GM18870 (cell line): ENCODE measurements around the gene CPE.

Experiments used
- ATAC-seq: cut with Tn5 transposase; IDR thresholded peaks from one replicate; pipeline ENCODE4 v1.9.1; 2021; ENCODE audit warnings: moderate library complexity; ENCODE audit not compliant: unreplicated experiment

Gene CPE

GRCh38 chr4:165364452-165365080 is 14.2 kb upstream of the CPE start:
- ATAC-seq: no peak

GRCh38 chr4:165367040-165367439 is 11.8 kb upstream of the CPE start:
- no peak for ATAC-seq

- ATAC-seq: no peak
Measured at GRCh38 chr4:165368114-165368513, 10.7 kb upstream of the CPE start.

- no peak for ATAC-seq
Measured at GRCh38 chr4:165368567-165368966, 10.2 kb upstream of the CPE start.

- no peak for ATAC-seq
Measured at GRCh38 chr4:165369522-165369921, 9.3 kb upstream of the CPE start.

GRCh38 chr4:165370530-165370929 is 8.3 kb upstream of the CPE start:
- no peak for ATAC-seq

GRCh38 chr4:165375465-165375864 is 3.3 kb upstream of the CPE start:
- no peak for ATAC-seq

- ATAC-seq: no peak
Measured at GRCh38 chr4:165378398-165378744, 437 bp upstream of the CPE start.

GRCh38 chr4:165379678-165380064 is 863 bp downstream of the CPE start:
- ATAC-seq: no peak

GRCh38 chr4:165380805-165381204 is 2.0 kb downstream of the CPE start:
- ATAC-seq: no peak

- ATAC-seq: no peak
Measured at GRCh38 chr4:165381821-165382373, 3.1 kb downstream of the CPE start.

GRCh38 chr4:165382640-165383039 is 3.8 kb downstream of the CPE start:
- no peak for ATAC-seq

GRCh38 chr4:165383591-165384073 is 4.8 kb downstream of the CPE start:
- ATAC-seq: no peak

GRCh38 chr4:165384186-165384585 is 5.4 kb downstream of the CPE start:
- no peak for ATAC-seq

- ATAC-seq: no peak
Measured at GRCh38 chr4:165384598-165384997, 5.8 kb downstream of the CPE start.

- no peak for ATAC-seq
Measured at GRCh38 chr4:165385126-165385525, 6.3 kb downstream of the CPE start.

- no peak for ATAC-seq
Measured at GRCh38 chr4:165386328-165386727, 7.5 kb downstream of the CPE start.

- ATAC-seq: no peak
Measured at GRCh38 chr4:165388756-165389155, 9.9 kb downstream of the CPE start.

- ATAC-seq: no peak
Measured at GRCh38 chr4:165393051-165393450, 14.2 kb downstream of the CPE start.

GRCh38 chr4:165393704-165394103 is 14.9 kb downstream of the CPE start:
- no peak for ATAC-seq

- no peak for ATAC-seq
Measured at GRCh38 chr4:165394275-165394674, 15.5 kb downstream of the CPE start.

- no peak for ATAC-seq
Measured at GRCh38 chr4:165398570-165398969, 19.8 kb downstream of the CPE start.

- no peak for ATAC-seq
Measured at GRCh38 chr4:165402375-165402774, 23.6 kb downstream of the CPE start.
